HFFc6 (cell line): ENCODE data around the gene KLK12. TPM values are rescaled to one million over a fixed set of nuclear protein-coding genes. Genes with fewer than 3 reads are reported as not detected.

Experiments used
- DNase-seq: peaks from one replicate; pipeline ENCODE4 v3.0.0-alpha.2; 2018
- H3K27ac Mint-ChIP-seq: 2 replicates; pipeline ENCODE4 v1.8.0; 2020; ENCODE audit warnings: mild to moderate bottlenecking, mixed read lengths
- H3K27me3 Mint-ChIP-seq: 2 replicates; pipeline ENCODE4 v1.8.0; 2021; ENCODE audit warnings: mild to moderate bottlenecking, moderate library complexity, mixed read lengths; ENCODE audit not compliant: insufficient read depth
- H3K36me3 Mint-ChIP-seq: 2 replicates; pipeline ENCODE4 v1.8.0; 2021; ENCODE audit warnings: low read depth, mixed read lengths
- H3K4me1 Mint-ChIP-seq: 2 replicates; pipeline ENCODE4 v1.8.0; 2020; ENCODE audit warnings: low read depth, mixed read lengths
- H3K4me3 Mint-ChIP-seq: 2 replicates; pipeline ENCODE4 v1.8.0; 2020; ENCODE audit warnings: mild to moderate bottlenecking, moderate library complexity, mixed read lengths
- H3K9me3 Mint-ChIP-seq: 2 replicates; pipeline ENCODE4 v1.8.0; 2020; ENCODE audit warnings: mild to moderate bottlenecking, mixed read lengths
- CTCF ChIP-seq: fragments of 200-600 bp; sonication (generic); IDR thresholded peaks from 2 replicates; pipeline ENCODE4 v1.5.0; 2021; ENCODE audit warnings: antibody characterized with exemption, mild to moderate bottlenecking
- long read RNA-seq: library from polyadenylated mRNA; unstranded; transcript quantifications from one replicate; pipeline ENCODE4 v2.0.0, GENCODE V29; 2019
- total RNA-seq, 6 experiments: library from RNA; stranded (reverse); fragmentation: NEBNext Ultra II Directional; extraction: Animal tissue kit (Norgen Biotek cat#: 25700); gene quantifications; 2 replicates in 1 of 6; 3 replicates in 5 of 6; pipeline ENCODE4 v1.2.3, GENCODE V29; 2021

KLK12 gene
- not detected for total RNA-seq
- long read RNA-seq = 0 reads

DNA sequence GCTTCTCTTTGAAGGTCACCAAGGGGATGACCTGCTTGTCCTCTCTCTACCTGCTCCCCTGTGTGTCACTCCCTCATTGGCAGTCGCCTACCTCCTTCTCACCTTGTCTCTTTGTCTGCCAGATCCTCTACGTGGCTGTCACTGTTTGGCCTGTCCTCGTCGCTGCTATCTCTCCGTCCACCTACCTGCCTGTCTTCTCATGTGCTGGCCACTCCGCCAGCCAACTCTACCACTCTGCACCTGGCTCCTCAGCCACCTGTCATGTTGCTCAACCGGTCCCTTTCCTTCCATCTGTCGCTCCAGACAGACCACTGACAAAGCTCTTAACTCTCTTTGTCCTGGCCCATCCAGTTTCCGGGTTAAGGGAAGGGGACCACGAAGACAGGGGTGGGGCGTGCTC is at the start of gene KLK12:
Gene KLK12 (minus strand): TSS at position 299 of the 400 bp plus-strand sequence. CDS start 381 bp downstream, outside the sequence.
- H3K27me3 Mint-ChIP-seq = peaks cover 5% of the 10 kb centered on the region
- no peak for DNase-seq

DNA sequence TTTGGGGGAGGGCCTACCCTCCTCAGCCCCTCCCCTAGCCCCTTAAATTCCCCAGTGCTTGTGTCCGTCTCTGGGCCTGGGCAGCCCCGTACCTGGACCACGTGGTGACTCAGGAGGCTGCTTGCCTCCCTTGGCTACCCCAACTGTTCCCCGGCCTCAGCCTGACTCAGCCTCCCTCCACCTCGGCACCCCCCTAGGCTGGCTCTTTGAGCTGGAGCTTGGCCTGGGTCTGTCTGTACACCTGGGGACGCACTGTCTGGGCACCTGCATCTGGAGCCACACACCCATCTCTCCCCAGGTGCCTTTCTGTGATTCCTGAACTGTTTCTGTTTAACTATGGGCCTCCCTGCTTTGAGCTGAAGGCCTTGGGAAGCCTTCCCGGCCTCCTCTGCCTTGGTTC is 49.7 kb upstream of the KLK12 start:
- Mint-ChIP-seq H3K36me3 (no peaks in the 10 kb centered on the region), H3K4me3 (no peak overlapping the region), H3K27me3 (peaks cover 5% of the 10 kb centered on the region), H3K27ac (no peak overlapping the region), H3K4me1 (no peaks in the 10 kb centered on the region), H3K9me3 (no peaks in the 10 kb centered on the region; the same call in 1 of the 2 replicates)
- no peak for DNase-seq
- no peak for TF ChIP-seq CTCF

More for the DNA sequence above, at the start of gene KLK12:
- Mint-ChIP-seq H3K4me1 (no peaks in the 10 kb centered on the region), H3K4me3 (no peak within 1 kb of the TSS), H3K36me3 (peaks cover 18% of the 10 kb centered on the region), H3K27ac (no peak within 1 kb of the TSS), H3K9me3 (peaks cover 47% of the 10 kb centered on the region)
- TF ChIP-seq CTCF = no peak

GRCh38 chr19:51083783-51084182 is 49.0 kb upstream of the KLK12 start:
- peaks cover 5% of the 10 kb centered on the region for H3K27me3 Mint-ChIP-seq
- no peak overlapping the region for H3K27ac Mint-ChIP-seq

GRCh38 chr19:51083181-51083580 is 48.4 kb upstream of the KLK12 start:
- no peak for DNase-seq
- peaks cover 6% of the 10 kb centered on the region for H3K27me3 Mint-ChIP-seq
- no peak overlapping the region for H3K27ac Mint-ChIP-seq
- H3K4me1 Mint-ChIP-seq = no peaks in the 10 kb centered on the region
- no peak overlapping the region for H3K4me3 Mint-ChIP-seq
- peaks cover 6% of the 10 kb centered on the region; the same call in 1 of the 2 replicates for H3K9me3 Mint-ChIP-seq
- no peaks in the 10 kb centered on the region for H3K36me3 Mint-ChIP-seq
- no peak for TF ChIP-seq CTCF

More at GRCh38 chr19:51083783-51084182, 49.0 kb upstream of the KLK12 start:
- no peak for TF ChIP-seq CTCF
- DNase-seq = no peak
- Mint-ChIP-seq H3K4me3 (no peak overlapping the region), H3K9me3 (peaks cover under 1% of the 10 kb centered on the region; the same call in 1 of the 2 replicates), H3K36me3 (no peaks in the 10 kb centered on the region), H3K4me1 (no peaks in the 10 kb centered on the region)

DNA sequence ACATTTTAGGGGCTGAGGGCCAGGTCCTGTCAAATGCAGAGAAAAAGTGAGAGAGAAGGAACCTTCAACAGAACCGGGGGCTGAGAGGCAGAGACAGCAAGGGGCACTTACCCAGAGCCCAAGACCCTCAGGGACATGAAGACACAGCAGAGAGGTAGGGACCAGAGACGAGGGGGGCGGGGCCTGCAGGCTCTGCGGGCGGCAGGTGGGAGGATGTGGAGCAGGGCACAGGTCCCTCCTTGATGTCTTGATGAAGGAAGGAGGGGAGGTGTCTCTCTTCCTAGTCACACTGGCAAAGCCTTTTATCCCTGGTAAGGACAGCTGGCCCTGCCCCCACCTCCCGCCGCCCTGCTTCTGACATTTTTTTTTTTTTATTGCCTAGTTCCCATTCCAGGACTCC is 47.8 kb upstream of the KLK12 start, which contains the start of gene KLK14:
Gene KLK14 (minus strand): TSS at position 277 of the 400 bp plus-strand sequence. CDS start 273 bp downstream, at position 4.
- peaks cover 6% of the 10 kb centered on the region; the same call in 1 of the 2 replicates for H3K9me3 Mint-ChIP-seq
- no peaks in the 10 kb centered on the region for H3K4me1 Mint-ChIP-seq
- peaks cover 6% of the 10 kb centered on the region for H3K27me3 Mint-ChIP-seq
- no peak for TF ChIP-seq CTCF
- no peak within 1 kb of the TSS for H3K27ac Mint-ChIP-seq
- H3K4me3 Mint-ChIP-seq = no peak within 1 kb of the TSS
- H3K36me3 Mint-ChIP-seq = no peaks in the 10 kb centered on the region
- DNase-seq = no peak
